Stimulated activated CD4-positive, alpha-beta T cell treated with anti-CD3 and anti-CD28 coated beads, Interleukin-2, amount 100 ng/mL, for 48 hours (primary cell): Measurements from ENCODE around the gene LHX6.

Source experiments
- DNase-seq, 2 donors: peaks; one replicate each; pipeline ENCODE4 v3.0.0-alpha.2; 2020

The LHX6 gene

DNA sequence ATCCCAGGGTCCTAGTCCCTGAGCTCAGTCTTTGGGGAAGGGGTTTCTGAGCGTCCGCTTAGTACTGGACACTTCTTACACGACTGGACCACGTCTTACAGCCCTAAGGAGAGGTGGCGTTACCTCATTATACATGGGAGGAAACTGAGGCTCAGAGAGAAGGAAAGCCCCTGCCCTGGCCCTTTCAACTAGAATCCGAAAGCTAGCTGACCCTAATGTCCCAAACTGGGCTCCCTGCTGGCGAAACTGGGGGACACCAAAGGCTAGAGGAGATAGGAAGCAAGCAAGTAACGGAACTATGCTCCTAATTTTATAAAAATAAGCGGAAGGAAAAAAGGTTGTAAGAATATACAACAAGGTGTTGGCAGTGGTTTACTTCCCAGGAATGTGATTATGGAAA is 14.2 kb downstream of the LHX6 start:
- no peak for DNase-seq

DNA sequence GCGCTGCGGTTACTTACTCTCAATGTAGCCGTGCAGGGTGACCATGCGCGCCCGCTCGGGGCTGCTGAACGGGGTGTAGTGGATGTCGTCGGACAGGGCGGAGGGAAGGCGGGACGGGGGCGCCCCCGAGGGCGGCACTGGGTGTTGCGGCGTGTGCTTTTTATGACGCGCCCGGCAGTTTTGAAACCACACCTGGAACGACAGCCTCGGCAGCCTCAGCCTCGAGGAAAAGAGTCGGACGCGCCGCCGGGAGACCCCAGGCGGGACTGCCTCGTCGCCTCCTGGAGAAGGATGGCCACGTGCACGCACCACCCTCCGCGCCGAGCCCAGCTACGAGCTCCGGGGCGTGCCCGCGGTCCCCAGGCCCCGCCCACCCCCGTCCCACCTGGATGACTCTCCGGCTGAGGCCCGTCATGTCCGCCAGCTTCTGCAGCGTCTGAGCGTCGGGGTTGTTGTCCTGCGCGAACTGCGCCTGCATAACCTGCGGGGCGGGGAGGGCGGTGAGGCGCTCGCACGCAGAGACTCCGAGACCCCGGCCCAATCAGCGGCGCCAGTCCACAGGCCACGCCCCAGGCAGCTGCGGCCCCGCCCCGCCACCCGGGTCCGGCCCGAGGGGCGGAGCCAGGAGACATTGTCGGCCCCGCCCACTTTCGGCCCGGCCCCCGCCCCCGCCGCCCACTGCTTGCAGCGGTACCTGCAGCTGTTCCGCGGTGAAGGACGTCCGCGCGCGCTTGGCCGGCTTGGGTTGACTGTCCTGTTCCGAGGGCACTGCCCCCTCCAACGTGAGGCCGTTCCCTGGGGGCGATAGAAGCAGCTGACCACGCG is 15.0 kb downstream of the LHX6 start:
- peak; percentile 35 to 58 for DNase-seq

DNA sequence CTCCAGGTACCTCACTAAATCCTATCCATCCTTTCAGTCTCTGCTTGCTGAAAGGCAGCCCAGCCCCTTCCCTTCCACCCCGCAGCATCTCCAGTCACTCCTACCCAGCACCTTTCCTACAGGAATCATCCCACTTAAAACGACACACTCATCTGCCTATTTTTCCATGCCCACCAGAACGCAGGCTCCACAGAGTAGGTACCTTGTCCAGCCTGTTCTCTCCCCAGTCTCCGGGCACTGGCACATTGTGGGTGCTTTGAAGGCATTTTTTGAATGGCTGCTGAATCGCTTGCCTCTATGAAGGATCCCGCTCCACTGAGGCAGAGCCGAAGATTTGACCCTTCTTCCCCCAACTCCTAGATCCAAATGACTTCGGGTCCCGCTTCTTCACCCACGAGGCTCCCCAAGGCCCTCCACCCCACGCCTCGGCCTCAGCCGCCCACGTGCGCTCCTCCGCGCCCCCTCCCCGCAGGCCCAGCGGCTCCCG is 15.6 kb downstream of the LHX6 start:
- DNase-seq: no peak

GRCh38 chr9:122212473-122213004 is 16.2 kb downstream of the LHX6 start:
- DNase-seq: no peak

GRCh38 chr9:122209451-122209850 is 19.3 kb downstream of the LHX6 start:
- DNase-seq: no peak

DNA sequence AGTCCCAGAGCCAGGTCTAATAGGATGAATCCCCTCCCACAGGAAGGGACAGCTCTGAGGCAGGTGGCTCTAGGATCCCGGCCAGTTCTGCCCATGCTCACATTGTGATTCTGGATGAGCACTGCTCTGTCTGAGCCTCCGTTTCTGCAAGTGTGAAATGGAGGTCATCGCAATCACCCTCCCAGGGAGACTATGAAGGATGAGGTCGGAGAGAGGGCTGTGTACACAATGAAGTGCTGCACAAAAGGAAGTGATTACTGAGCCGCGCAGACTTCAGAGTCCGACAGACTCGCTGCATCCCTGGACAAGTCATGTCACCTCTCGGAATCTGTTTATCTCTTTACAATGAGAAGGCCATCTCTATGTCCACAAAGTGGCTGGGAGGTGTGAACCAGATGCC is 21.7 kb downstream of the LHX6 start:
- DNase-seq: no peak

DNA sequence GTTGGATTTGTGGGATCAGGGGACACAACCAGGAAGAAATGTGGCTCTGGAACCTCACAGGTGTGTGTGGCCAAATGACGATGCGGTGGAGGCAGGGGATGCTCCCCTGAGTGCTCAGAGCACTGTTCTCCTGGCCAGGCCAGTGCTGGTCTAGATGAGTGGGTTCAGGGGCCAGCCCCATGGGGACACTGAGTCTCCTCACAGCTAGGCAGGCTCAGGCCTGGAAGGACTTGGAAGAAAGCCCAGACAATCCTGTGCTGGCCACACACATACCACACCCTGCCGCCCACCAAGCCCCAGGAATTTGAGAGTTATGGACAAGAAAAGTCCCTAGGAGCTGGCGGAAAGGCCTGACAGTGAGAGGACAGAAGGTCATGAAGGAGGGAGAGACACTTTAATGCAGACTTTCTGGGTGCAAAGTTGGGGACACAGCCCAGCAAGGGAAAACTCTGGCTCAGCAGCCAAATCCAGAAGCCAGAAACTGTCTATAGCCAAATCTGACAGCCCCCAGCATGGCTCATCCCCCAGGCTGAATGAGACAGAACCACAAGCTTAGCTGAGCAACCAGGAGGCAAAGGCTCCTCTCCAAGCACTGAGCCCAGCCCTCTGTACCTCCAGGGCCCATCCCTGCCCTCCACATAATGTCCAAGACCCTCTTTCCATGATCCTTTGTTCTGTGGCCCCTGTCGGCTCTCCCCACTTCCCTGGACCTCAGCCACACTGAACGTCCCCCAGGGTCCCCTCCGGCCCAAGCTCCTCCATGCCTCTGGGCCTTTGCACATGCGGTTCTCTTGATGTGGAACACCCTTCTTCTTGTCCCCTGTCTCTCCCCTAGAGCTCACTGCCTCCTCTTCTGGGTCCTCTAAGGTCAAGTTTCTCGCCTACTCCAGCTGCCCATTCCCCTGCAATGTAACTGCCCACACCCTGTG is 22.4 kb downstream of the LHX6 start:
- no peak for DNase-seq

DNA sequence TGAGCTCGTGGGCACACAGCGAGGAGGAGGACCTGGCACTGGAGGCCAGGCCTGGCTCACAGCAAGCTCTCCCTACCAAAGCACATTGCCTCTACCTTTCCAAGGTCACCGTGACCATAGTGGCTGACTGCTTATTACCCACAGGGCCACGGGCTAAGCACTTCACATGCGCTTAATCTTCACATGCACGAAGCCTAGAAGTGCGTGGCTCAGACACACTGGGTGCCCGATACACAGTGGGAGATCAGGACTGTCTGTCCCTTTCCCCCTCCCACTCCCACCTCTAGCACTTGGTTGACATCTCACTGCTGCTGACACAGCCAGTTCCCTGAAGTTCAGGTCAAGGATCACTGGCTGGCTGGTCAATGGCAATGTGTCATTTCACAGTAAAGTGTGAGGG is 23.6 kb downstream of the LHX6 start:
- no peak for DNase-seq

GRCh38 chr9:122204491-122204890 is 24.3 kb downstream of the LHX6 start:
- DNase-seq: no peak

DNA sequence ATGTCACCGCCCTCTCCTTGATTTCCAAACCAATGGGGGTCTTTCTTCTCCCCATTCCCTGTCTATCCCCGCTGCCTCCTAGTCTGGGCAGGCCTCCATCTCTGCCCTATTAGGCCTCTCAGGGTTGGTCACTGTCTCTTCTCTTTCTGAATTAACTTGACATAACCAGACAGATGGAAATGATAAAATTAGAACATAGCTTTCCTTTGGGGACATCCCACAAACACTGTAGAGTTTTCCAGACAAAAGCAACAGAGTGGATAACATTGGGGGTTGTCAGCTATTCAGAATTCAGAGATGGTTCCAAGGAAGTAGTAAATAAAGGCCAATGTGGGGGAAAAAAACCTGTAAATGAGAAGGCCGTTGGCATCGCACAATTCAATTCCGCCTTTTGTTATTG is 24.7 kb downstream of the LHX6 start:
- no peak for DNase-seq

GRCh38 chr9:122202111-122202510 is 26.6 kb downstream of the LHX6 start:
- DNase-seq: no peak

GRCh38 chr9:122201641-122202040 is 27.1 kb downstream of the LHX6 start:
- no peak for DNase-seq

DNA sequence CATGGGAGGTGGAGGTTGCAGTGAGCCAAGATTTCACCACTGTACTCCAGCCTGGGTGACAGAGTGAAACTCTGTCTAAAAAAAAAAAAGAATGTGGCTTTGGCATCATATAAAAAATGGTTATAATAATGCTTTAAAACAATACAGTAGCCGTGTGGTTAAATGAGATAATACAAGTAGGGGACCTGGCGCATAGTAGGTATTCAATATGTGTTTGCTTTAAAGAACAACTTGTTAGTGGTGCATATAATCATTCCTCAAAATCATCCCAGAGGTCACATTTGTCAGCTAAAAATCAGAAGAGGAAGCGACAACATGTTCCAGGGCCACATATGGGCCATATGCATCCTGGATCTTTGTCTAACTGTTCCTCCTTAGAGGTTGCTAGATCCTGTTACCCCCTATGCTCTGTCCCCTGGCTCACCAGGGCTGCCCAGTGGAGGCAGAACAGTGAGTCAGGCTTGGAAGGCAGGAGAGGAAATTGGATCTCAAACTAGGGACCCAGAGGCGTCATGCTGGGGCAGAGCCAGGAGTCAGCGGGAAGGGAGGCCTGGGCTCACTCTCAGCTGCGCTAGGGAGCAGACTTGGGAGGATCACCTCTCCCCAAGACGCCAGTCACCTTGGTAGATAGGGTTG is 27.7 kb downstream of the LHX6 start:
- no peak for DNase-seq

DNA sequence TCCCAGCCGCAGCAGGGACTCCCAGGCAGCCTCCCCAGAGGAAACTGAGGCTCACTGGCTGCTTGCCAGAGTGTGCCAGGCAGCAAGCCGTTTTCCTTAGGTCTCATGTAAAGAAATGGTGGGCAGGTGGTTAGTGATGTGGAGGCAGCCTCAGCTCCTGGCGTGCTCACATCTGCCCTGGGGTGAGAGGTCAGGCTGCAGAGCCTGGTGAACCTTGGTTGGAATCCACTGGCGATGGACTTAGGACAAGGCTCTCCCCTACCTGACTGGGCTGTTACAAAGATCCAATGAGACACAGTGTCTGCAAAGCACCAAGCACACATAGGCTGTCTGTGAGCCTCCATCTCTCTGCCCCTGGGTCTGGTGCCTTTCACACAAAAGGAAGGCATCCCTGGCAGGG is 30.9 kb downstream of the LHX6 start:
- DNase-seq: no peak

DNA sequence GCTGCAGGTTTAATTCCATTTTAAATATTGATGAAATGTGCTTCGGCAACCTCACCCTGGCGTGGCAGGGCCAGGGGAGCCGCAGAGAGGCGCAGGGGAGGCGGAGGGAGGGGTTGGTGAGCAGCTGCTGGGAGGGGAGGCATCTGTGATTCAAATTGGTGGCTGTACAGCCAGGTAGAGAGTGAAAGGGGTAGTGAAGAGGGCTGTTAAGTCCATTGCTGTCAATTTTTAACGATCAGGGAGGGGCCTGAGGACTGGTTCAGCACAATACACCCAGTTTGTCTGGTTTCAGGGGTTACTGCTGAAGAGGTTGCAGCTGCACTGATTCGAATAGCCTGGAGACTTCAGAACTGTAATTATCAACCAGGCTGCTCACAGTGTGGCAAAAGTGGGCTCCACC is 31.3 kb downstream of the LHX6 start:
- no peak for DNase-seq

DNA sequence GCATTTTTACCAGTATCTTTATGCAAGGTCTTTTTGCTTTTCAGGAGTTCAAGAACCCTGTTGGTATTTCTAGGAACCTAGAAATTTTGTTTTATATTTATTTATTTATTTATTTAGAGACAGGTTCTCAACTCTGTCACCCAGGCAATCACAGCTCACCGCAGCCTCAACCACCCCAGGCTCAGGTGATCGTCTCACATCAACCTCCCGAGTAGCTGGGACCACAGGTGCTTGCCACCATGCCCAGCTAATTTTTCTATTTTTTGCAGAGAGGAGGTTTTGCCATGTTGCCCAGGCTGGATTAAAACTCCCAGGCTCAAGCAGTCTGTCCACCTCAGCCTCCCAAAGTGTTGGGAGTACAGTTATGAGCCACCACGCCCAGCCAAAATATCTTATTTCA is 32.9 kb downstream of the LHX6 start:
- DNase-seq: no peak

- DNase-seq: no peak
These were observed 35.1 kb downstream of the LHX6 start for GRCh38 chr9:122193651-122194050.

DNA sequence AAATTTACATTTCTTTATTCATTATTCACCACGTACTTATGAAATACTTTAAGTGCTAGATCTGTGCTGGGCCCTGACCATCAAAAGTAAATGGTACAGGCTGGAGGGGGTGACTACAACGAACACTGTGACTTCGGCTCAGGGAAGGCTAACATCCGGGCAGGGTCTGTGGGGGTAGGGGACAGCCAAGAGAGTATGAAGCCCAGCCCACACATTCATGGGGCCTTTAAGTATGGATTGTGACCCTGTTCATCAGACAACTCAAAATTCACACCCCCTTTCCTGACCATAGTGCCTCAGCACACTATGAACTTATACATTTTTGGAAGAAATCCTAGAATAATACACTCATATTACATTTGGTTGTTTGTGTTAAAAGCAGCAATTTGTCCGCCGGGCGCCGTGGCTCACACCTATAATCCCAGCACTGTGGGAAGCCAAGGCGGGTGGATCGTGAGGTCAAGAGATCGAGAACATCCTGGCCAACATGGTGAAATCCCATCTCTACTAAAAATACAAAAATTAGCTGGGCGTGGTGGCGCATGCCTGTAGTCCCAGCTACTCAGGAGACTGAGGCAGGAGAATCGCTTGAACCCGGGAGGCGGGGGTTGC is 35.7 kb downstream of the LHX6 start:
- no peak for DNase-seq

- no peak for DNase-seq
These were observed 36.4 kb downstream of the LHX6 start for GRCh38 chr9:122192261-122192875.

DNA sequence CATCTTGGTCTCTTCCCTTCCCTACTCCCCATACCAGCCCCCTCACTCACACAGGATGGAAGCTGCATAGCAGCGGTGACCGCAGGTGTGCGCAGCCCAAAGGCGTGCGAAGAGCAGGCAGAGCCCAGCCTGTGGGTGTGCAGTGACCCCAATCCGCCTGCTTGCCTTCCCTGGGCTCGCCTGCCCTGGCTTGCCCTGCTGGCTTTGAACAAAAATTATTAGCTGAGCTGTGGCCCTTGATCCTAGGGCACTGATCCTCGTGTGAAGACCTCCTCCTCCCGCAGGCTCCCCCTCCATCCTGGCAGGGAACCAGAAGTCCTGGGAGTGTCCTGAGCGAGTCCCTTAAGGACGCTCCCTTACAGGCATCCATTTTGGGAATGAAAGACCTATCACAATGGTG is 37.2 kb downstream of the LHX6 start:
- DNase-seq: no peak

DNA sequence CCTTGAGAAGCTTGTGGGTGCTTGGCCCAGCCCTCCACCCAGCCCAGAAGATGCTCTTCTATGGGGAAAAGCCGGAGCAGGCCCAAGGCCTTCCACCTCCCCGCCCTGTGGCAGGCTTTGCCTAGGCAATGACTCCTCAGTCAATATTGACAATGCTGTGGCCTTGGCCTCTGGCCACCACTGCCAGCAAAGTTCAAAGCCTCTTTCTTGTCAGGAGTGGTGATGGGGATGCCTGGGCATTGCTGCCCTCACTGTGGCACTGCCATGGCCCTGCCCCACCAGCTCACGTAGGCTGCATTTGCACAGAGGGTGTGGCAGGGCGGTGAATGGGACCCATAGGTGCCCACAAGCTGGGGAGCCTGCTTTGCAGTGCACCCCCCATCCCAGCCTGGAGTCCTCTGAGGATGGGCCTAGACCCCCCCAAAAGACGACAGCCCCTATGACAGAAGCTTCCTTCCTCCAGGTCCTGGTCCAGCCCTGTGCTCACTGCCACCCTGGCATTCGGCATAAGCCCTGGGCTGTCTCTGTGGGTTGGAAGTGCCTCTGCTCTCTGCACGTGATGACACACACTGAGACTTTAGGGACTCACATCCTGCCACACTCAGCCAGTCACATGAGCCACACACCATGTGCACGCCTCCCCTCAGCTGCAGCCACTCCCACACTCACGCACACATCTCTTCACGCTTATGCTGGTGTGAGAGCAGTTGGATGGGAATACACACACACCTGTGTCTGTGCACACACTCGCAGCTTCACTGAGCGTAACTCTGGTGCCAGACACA is 38.0 kb downstream of the LHX6 start:
- no peak for DNase-seq
